NCI-H1694 (cell line): ENCODE results near the gene COL6A3.

ENCODE experiments used
- DNase-seq: peaks from one replicate; lab custom pipeline; 2025; lab: John Stamatoyannopoulos, UW

COL6A3 gene

DNA sequence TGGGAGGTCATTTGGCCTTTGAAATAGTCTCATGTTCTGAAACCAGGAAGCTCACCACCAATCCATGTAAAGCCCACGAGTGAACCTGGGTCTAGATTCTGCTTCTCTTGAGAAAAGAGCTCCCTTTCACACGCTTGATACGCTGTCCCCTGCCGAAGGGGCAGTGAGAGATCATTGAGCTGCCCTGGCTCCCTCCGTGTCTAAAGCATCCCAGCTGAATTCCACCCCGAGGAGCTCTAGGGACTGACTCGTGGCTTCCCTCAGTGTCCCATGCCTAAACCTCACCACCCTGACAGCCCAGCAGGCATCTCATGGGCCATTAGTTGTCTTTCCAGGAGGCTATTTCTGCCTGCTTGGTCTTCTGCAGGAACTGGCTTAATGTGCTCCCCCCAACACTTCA lies 68.6 kb downstream of the COL6A3 start:
- DNase-seq: no peak

DNA sequence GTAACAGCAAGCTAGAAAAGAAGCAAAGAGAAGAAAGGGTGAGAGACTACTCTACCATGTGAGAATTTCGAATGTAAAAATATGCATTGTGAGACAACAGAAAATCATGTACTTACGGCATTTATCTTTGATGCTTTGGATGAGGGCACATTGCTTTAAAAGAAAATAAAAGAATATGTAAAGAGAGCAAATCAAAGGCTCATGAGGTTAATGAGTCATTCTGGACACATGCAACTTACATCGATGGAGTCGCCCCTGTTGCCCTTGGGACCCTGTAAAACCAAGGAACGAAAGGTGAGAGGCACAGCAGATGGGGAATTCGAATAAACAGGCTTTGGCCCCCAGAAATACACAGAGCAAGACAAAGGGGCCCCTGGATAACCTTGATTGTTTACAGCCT lies 69.0 kb downstream of the COL6A3 start:
- no peak for DNase-seq

DNA sequence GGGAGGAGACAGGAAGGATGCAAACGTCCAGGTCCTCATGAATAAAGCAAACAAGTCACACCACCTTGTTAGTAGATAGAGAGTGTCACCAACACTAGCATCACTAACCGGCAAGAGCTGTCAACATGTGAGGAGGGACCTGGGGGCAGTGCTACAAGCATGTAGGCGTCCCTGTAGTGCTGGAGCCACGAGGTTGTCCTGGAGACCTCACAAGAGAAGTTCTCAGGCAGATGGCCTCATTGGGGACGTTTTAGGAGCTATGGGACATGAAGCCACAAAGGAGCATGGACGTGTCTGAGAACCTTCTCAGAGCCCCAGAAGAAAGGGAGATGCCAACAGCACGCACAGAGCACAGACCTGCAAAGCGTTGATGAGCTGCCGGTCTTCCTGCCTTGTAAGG lies 70.0 kb downstream of the COL6A3 start:
- no peak for DNase-seq

GRCh38 chr2:237341872-237342271 lies 72.1 kb downstream of the COL6A3 start:
- no peak for DNase-seq

DNA sequence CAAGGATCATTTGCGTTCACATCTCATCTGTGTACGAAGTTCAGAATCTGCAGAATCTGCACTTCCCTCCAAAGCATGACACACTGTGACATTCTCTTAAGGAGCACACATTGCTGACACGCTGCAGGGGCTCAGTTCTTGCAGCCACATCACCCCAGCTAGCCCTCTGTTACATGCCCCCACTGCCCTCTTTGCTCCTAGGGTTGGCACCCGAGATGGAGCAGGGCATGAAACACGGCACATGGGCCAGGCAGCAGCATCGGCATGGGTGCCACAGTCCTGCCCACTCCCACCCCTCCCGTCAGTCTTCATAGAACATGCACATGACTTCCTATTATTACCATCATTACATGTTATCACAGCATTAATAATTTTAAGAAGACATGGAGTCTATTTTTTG lies 76.4 kb downstream of the COL6A3 start:
- no peak for DNase-seq

DNA sequence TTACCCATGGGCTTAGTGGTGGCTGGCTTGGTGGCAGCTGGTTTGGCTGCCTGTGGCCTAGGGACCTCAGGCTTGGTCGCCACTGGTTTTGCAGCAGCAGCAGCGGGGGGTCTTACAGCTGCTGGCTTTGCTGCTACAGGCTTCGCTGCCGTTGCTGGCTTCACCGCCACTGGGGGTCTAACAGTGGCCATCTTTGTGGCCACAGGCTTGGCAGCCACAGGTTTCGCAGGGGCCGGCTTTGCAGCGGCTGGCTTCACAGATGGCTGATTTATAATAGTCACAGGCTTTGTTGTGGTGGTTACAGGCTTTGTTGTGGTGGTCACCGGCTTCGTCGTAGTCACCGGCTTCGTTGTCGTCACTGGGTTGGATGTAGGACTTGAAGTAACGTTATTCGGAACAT lies 77.8 kb downstream of the COL6A3 start:
- no peak for DNase-seq

GRCh38 chr2:237333748-237334147 lies 80.2 kb downstream of the COL6A3 start:
- no peak for DNase-seq

DNA sequence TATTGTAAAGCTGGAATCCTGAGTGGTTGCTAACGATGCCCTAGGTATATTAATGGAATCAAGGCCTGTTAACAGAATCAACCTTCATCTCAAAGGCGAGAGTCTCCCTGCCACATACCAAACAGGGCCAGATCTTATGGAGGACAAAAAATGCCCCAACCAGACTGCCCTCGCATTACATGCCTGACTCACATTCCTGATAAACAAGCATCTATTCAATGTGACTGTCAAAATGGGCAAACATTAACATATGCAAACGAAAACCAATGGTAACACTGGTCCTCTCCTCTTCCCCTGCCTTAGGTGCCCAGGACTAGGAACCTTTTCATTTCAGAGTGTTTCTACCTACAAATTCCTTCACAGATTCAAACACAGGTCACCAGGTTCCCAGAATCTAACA lies 83.4 kb downstream of the COL6A3 start:
- DNase-seq: no peak

DNA sequence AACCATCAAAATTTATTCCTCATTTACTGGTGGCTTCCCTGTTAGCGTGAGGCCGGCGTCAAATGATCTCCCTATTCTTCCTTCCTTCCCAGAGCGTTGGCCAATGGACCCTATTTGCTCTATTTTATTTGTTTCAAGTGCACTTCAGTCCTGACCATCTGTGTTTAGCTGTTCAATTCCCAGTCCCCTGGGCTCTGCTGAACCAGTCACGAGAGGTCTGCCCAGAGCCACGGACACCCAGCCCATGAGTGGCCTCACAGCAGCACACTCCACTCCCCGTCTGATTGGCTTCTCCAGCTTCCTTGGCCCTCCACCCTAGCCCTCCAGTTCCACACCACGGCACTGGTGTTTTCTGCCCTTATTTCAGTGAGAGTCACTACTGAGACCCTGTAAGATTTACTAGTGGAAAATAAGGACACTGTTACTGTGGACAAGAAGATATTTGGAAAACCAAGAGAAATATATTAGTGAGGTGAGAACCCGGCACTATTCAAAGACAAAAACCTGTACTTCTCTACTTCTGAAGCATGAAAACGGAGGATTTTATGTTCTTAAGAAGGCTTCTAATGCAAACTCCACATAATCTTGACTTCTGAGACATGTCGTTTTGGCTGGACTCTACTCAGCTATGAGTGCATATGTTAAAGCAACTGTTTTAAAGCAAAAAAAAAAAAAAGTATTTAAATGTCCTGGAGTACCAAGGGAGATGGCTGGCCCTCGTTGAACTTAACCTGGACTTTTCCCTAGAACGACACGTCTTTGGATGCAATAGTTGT lies 86.6 kb downstream of the COL6A3 start:
- DNase-seq: no peak

GRCh38 chr2:237326266-237327171 lies 87.4 kb downstream of the COL6A3 start:
- DNase-seq: no peak

DNA sequence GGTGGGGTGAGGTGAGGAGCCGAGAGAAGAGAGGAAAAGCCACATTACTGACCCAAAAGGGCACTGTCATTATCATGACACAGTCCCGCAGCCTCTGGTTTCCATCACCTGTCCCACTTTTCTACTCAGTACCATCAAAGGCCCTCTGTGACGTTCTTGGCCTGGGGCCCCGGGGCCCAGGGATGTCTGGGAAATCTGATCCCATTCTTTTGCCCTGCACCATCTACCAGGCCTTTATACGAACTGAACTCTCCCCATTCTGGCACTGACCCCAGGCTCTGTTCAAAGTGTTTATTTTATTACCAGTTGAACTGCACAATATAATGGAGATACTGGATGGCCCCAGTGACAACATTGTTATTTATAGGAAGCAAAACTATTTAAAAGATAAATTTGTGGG lies 89.1 kb downstream of the COL6A3 start:
- DNase-seq: no peak

DNA sequence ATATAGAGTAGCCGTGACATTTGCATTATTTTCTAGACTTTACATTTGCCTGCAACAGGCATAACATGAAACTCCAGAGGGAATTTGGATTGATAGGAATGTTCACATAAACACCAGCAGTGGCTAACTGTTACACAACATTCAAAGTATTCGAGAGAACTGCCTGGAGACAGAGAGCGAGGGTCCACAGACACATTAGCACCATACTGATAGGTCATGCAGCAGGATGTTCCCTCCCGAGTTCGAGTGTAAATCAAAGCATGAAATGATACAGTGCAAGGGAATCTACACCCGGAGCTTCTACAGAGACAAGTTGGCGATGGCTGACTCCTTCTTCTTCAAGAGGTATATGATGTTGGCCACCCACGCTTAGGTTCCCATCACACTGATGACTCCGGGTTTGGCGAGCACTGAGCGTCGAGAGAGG lies 89.5 kb downstream of the COL6A3 start:
- no peak for DNase-seq

- DNase-seq: no peak
Observed at GRCh38 chr2:237323656-237324055, 90.3 kb downstream of the COL6A3 start.

- DNase-seq: no peak
Observed at GRCh38 chr2:237322564-237322963, 91.4 kb downstream of the COL6A3 start.

DNA sequence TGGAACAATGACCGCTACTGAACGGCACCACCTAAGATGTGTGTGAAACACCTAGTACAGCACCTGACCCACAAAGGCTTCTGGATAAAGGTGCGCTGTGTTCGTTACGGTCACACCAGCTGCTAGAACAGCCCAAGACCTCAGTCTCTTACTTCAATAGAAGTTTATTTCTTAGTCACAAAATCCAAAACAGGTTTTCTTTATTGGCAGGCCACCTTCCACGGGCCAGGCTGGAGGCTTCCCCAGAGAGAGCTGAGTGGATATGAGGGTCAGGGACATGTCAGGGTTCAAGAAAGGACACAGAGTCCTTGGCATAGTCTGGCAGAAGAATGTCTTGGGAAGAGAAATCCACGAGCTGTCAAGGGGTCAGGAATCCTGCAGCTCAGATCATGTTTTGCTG lies 92.2 kb downstream of the COL6A3 start:
- no peak for DNase-seq

- DNase-seq: no peak
Observed at GRCh38 chr2:237320801-237321560, 93.0 kb downstream of the COL6A3 start.

- DNase-seq: no peak
Observed at GRCh38 chr2:237319887-237320286, 94.1 kb downstream of the COL6A3 start.

- no peak for DNase-seq
Observed at GRCh38 chr2:237319086-237319820, 94.7 kb downstream of the COL6A3 start.

DNA sequence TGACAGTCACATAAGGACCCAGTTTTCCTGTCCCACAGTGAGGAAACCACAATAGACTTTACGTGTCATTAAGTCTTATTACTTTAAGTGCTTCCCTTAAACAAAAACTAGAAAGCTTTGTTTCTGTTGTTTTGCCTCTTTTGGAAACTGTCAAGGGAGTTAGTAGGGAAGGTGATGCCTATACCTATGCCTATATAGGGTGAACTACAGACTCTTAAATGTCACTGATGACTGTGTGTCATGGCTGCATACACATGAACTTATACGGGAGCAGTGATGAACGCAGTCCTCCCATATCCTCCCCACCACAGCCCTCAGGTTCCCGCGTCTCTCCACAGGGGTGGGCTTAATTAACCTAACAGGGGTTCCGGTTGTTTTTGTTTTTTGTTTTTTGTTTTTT lies 97.6 kb downstream of the COL6A3 start:
- DNase-seq: no peak

DNA sequence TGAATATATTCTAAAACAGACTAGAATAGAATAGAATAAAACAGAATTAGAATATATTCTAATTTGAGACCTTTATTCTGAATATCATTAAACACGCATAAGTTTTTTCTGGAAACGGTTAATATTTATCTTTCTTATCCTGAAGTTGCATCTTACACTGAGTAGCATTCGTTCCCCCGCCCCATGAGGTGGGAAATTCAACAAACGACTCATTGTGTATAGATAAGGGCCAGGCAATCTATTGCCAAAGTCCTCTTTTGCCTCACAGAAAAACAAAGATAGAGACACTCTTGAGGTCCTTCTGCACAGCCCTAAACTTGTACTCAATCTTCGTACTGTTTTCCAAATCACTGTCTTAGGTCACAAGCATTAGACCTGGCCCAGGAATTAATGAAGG lies 98.1 kb downstream of the COL6A3 start:
- no peak for DNase-seq

GRCh38 chr2:237315170-237315828 lies 98.7 kb downstream of the COL6A3 start:
- DNase-seq: peak; percentile 69
